Stomach (tissue), 4 donors: ENCODE measurements around the gene TREML1.

Source experiments
- CTCF ChIP-seq, 7 experiments: fragments of 450-650 bp in 4 of 7; fragments of 200-600 bp in 3 of 7; sonication (generic) in 3 of 7; IDR thresholded peaks; one replicate each; pipeline ENCODE4 v1.5.1; 2016 to 2019; ENCODE audit warnings: antibody characterized with exemption in 7 of 7, control low read depth in 2 of 7, mild to moderate bottlenecking in 1 of 7
- EP300 ChIP-seq: sonication (generic); formaldehyde crosslinking; IDR thresholded peaks from one replicate; pipeline ENCODE4 v1.6.1; 2017; ENCODE audit warnings: antibody characterized with exemption
- POLR2A ChIP-seq, 4 donors: fragments of 450-650 bp; IDR thresholded peaks; one replicate each; pipeline ENCODE4 v1.6.1; 2016; ENCODE audit warnings: antibody characterized with exemption in 4 of 4, control low read depth in 2 of 4, mild to moderate bottlenecking in 1 of 4, moderate library complexity in 1 of 4
- POLR2AphosphoS5 ChIP-seq, 3 donors: sonication (generic); formaldehyde crosslinking; IDR thresholded peaks; one replicate each; pipeline ENCODE4 v1.6.1; 2016; ENCODE audit warnings: antibody characterized with exemption in 3 of 3

- TF ChIP-seq CTCF (IDR thresholded peaks at IDR 0.05) (no peak), POLR2A (IDR thresholded peaks at IDR 0.05) (no peak), EP300 (no peak), POLR2AphosphoS5 (IDR thresholded peaks at IDR 0.05) (no peak)
These were observed 36.6 kb upstream of the TREML1 start for GRCh38 chr6:41190791-41191190.
